Measurements from ENCODE around the gene SEC14L5.

- TF ChIP-seq CTCF (IDR thresholded peaks at IDR 0.05; ENCODE audit: low read depth, low read length) (no peak), EZH2phosphoT487 (IDR thresholded peaks at IDR 0.05; ENCODE audit: low read depth) (no peak)
Observed at GRCh38 chr16:5006348-5007193, 48.4 kb downstream of the SEC14L5 start.

Measured in OCI-LY3 (cell line).